Astrocyte (in vitro differentiated cells and primary cell): Measurements from ENCODE around the gene PSENEN. TPM values are rescaled to one million over a fixed set of nuclear protein-coding genes. Genes with fewer than 3 reads are reported as not detected.
"Not testable (repeated sequence)": the region's sequence is repeated elsewhere in the genome, so short reads cannot be mapped to it uniquely, and the experiment has no call there.

Source experiments
- DNase-seq: peaks from one replicate; pipeline ENCODE4 v3.0.0-alpha.2; 2010; ENCODE audit warnings: low read depth
- FAIRE-seq: peaks from 2 replicates; lab custom pipeline; 2011; peaks lifted over from hg19 to GRCh38; lab: Jason Lieb, UNC
- H2AFZ ChIP-seq: 2 replicates; pipeline ENCODE4 v1.6.0; 2012; ENCODE audit warnings: low read depth, low read length, inconsistent platforms
- H3K27ac ChIP-seq: 2 replicates; pipeline ENCODE4 v1.5.1; 2011; ENCODE audit warnings: low read depth, low read length, inconsistent platforms
- H3K27me3 ChIP-seq: 2 replicates; pipeline ENCODE4 v1.6.0; 2011; ENCODE audit warnings: low read length, inconsistent platforms; ENCODE audit not compliant: insufficient read depth
- H3K36me3 ChIP-seq: 2 replicates; pipeline ENCODE4 v1.5.1; 2011; ENCODE audit warnings: low read length, inconsistent platforms; ENCODE audit not compliant: insufficient read depth
- H3K4me1 ChIP-seq: 2 replicates; pipeline ENCODE4 v1.5.1; 2011; ENCODE audit warnings: low read length, inconsistent platforms; ENCODE audit not compliant: insufficient read depth
- H3K4me2 ChIP-seq: 2 replicates; pipeline ENCODE4 v1.6.0; 2012; ENCODE audit warnings: low read length, inconsistent platforms
- H3K4me3 ChIP-seq: 2 replicates; pipeline ENCODE4 v1.5.1; 2011; ENCODE audit warnings: low read depth, mild to moderate bottlenecking, low read length, inconsistent platforms; ENCODE audit not compliant: insufficient read depth
- H3K79me2 ChIP-seq: 2 replicates; pipeline ENCODE4 v1.6.0; 2012; ENCODE audit warnings: mild to moderate bottlenecking, low read length, inconsistent platforms; ENCODE audit not compliant: insufficient read depth
- H3K9ac ChIP-seq: 2 replicates; pipeline ENCODE4 v1.6.0; 2012; ENCODE audit warnings: mild to moderate bottlenecking, low read length, inconsistent platforms
- H3K9me3 ChIP-seq: 2 replicates; pipeline ENCODE4 v1.5.1; 2012; ENCODE audit warnings: low read depth, mild to moderate bottlenecking, low read length, inconsistent platforms; ENCODE audit not compliant: insufficient read depth
- H4K20me1 ChIP-seq: 2 replicates; pipeline ENCODE4 v1.6.0; 2012; ENCODE audit warnings: low read length, inconsistent platforms; ENCODE audit not compliant: insufficient read depth
- H3K27ac Mint-ChIP-seq: one replicate; pipeline ENCODE4 v1.8.0; 2021; ENCODE audit warnings: mild to moderate bottlenecking, mixed read lengths; ENCODE audit not compliant: unreplicated experiment
- H3K27me3 Mint-ChIP-seq: one replicate; pipeline ENCODE4 v1.8.0; 2021; ENCODE audit warnings: low read depth, mixed read lengths; ENCODE audit not compliant: unreplicated experiment
- H3K36me3 Mint-ChIP-seq: one replicate; pipeline ENCODE4 v1.8.0; 2021; ENCODE audit warnings: low read depth, mixed read lengths; ENCODE audit not compliant: unreplicated experiment
- H3K4me1 Mint-ChIP-seq: one replicate; pipeline ENCODE4 v1.8.0; 2021; ENCODE audit warnings: low read depth, mixed read lengths; ENCODE audit not compliant: unreplicated experiment
- H3K4me3 Mint-ChIP-seq: one replicate; pipeline ENCODE4 v1.8.0; 2021; ENCODE audit warnings: mild to moderate bottlenecking, moderate library complexity, mixed read lengths; ENCODE audit not compliant: unreplicated experiment
- H3K9me3 Mint-ChIP-seq: one replicate; pipeline ENCODE4 v1.8.0; 2021; ENCODE audit warnings: mild to moderate bottlenecking, mixed read lengths; ENCODE audit not compliant: unreplicated experiment
- EZH2 ChIP-seq: IDR thresholded peaks from 2 replicates; pipeline ENCODE4 v1.6.1; 2012; ENCODE audit warnings: mild to moderate bottlenecking, low read length, inconsistent platforms; ENCODE audit not compliant: insufficient read depth
- total RNA-seq: library from RNA; stranded (reverse); gene quantifications from 2 replicates; pipeline ENCODE4 v1.2.1, GENCODE V29; 2021
- TF ChIP-seq, protein P1 (sequence below): IDR thresholded peaks from 2 replicates; pipeline ENCODE4 v1.5.1; 2011; ENCODE audit warnings: low read depth, mild to moderate bottlenecking, inconsistent platforms, low read length, moderate library complexity; ENCODE audit not compliant: insufficient read depth

Gene PSENEN
- total RNA-seq, 1 donor from 2014 or later, result 100 TPM

DNA sequence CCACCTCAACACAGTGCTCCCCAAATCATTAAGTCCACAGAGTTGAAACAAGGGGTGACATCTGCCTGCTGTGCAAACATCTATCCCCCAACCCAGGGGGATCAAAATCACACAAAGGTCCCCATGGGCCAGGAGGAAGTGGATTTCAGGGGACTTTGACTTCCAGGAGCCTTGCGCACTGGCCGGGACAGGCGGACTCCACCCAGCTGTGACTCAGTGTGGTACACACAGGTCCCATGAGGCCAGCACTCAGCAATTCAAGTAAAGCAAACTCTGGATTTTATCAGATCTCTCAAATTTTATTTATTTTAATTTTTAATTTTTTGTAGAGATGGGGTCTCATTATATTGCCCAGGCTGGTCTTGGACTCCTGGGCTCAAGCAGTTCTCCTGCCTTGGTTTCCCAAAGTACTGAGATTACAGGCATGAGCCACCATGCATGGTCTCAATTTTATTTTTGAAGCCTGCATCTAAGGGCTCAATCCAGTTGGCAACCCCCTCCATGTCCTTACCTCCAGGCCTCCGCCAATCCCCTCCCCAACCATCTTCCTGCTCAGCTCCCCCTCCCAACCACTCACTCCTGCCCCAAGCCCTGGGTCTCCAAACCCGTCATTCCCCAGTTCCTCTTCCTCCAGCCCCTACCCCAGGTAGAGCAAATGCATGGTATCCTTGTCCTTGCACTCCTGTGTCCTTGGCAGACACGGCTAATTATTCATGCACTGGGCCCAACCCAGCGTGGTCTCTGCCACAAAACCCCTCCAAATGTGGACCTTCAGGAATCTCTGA lies 48.1 kb downstream of the PSENEN start:
- no peaks in the 10 kb centered on the region for H3K4me1 ChIP-seq
- H3K4me3 ChIP-seq, result no peak overlapping the region
- no peaks in the 10 kb centered on the region for H3K36me3 ChIP-seq
- H3K27ac ChIP-seq, result no peak overlapping the region
- Mint-ChIP-seq H3K4me3 (no peak overlapping the region), H3K4me1 (no peaks in the 10 kb centered on the region), H3K27me3 (peaks cover 42% of the 10 kb centered on the region), H3K36me3 (no peaks in the 10 kb centered on the region), H3K27ac (no peak overlapping the region), H3K9me3 (no peaks in the 10 kb centered on the region)
- no peaks in the 10 kb centered on the region for H3K79me2 ChIP-seq
- no peak overlapping the region for H3K9ac ChIP-seq
- H3K9me3 ChIP-seq, result no peaks in the 10 kb centered on the region
- H2AFZ ChIP-seq, result no peak overlapping the region
- H4K20me1 ChIP-seq, result no peaks in the 10 kb centered on the region
- TF ChIP-seq, protein P1, sequence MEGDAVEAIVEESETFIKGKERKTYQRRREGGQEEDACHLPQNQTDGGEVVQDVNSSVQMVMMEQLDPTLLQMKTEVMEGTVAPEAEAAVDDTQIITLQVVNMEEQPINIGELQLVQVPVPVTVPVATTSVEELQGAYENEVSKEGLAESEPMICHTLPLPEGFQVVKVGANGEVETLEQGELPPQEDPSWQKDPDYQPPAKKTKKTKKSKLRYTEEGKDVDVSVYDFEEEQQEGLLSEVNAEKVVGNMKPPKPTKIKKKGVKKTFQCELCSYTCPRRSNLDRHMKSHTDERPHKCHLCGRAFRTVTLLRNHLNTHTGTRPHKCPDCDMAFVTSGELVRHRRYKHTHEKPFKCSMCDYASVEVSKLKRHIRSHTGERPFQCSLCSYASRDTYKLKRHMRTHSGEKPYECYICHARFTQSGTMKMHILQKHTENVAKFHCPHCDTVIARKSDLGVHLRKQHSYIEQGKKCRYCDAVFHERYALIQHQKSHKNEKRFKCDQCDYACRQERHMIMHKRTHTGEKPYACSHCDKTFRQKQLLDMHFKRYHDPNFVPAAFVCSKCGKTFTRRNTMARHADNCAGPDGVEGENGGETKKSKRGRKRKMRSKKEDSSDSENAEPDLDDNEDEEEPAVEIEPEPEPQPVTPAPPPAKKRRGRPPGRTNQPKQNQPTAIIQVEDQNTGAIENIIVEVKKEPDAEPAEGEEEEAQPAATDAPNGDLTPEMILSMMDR, result no peak
- no peak for TF ChIP-seq EZH2
- H3K27me3 ChIP-seq, result peaks cover 17% of the 10 kb centered on the region
- no peak overlapping the region for H3K4me2 ChIP-seq
- FAIRE-seq (no peak), DNase-seq (no peak)

DNA sequence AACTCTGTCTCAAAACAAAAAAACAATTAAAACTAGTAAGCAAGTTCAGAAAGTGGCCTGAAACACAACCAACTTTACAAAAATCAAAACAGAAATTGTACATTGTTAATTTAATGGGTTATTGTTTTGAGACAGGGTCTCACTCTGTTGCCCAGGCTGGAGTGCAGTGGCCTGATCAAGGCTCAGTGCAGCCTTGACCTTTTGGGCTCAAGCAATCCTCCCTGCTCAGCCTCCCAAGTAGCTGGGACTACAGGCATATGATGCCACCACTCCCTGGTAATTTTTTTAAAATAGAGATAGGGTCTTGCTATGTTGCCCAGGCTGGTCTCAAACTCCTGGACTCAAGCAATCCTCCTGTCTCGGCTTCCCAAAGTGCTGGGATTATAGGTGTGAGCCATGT lies 50.1 kb downstream of the PSENEN start:
- H3K36me3 Mint-ChIP-seq, H3K4me3 ChIP-seq, FAIRE-seq, H3K9me3 Mint-ChIP-seq, H3K4me3 Mint-ChIP-seq, H3K9me3 ChIP-seq, H3K79me2 ChIP-seq, H3K4me2 ChIP-seq, DNase-seq, H4K20me1 ChIP-seq, H3K36me3 ChIP-seq, H3K27ac Mint-ChIP-seq, H3K9ac ChIP-seq, H3K4me1 Mint-ChIP-seq, H3K27ac ChIP-seq, H2AFZ ChIP-seq, H3K4me1 ChIP-seq: not testable (repeated sequence)
- H3K27me3 Mint-ChIP-seq, result peaks cover 47% of the 10 kb centered on the region
- peaks cover 17% of the 10 kb centered on the region for H3K27me3 ChIP-seq

Other genes starting within 250 kb of the PSENEN start
- gene DMKN, start 232.0 kb upstream of the PSENEN start, total RNA-seq, result 50.7 and 56.9 TPM in 2 replicates
- 0.18 and 0.38 TPM in 2 replicates for gene SBSN, start 217.3 kb upstream of the PSENEN start, total RNA-seq
- not detected in 2 replicates for gene GAPDHS, start 212.2 kb upstream of the PSENEN start, total RNA-seq
- gene TMEM147, start 200.0 kb upstream of the PSENEN start, total RNA-seq, result 68.2 and 69.3 TPM in 2 replicates
- gene ATP4A, start 182.0 kb upstream of the PSENEN start, total RNA-seq, result not detected in 2 replicates
- gene PMIS2, start 159.5 kb upstream of the PSENEN start, total RNA-seq, result not detected in 2 replicates
- 5.3 and 6.0 TPM in 2 replicates for gene HAUS5, start 132.9 kb upstream of the PSENEN start, total RNA-seq
- gene RBM42, start 116.6 kb upstream of the PSENEN start, total RNA-seq, result 102 and 106 TPM in 2 replicates
- 0.45 TPM in 1 of 2 replicates, not detected in the other for gene ETV2, start 103.9 kb upstream of the PSENEN start, total RNA-seq
- gene COX6B1, start 97.3 kb upstream of the PSENEN start, total RNA-seq, result 326 and 344 TPM in 2 replicates
- 0.18 TPM in 1 of 2 replicates, not detected in the other for gene UPK1A, start 79.1 kb upstream of the PSENEN start, total RNA-seq
- gene ZBTB32, start 41.1 kb upstream of the PSENEN start, total RNA-seq, result not detected in 2 replicates
- 28.7 and 29.0 TPM in 2 replicates for gene KMT2B, start 27.6 kb upstream of the PSENEN start, total RNA-seq
- gene IGFLR1, start 3.2 kb upstream of the PSENEN start, total RNA-seq, result 2.0 and 2.4 TPM in 2 replicates
- 15.7 and 16.6 TPM in 2 replicates for gene U2AF1L4, start 233 bp upstream of the PSENEN start, total RNA-seq
- gene LIN37, start 2.9 kb downstream of the PSENEN start, total RNA-seq, result 12.7 and 15.6 TPM in 2 replicates
- gene HSPB6, start 11.4 kb downstream of the PSENEN start, total RNA-seq, result 1.2 and 1.9 TPM in 2 replicates
- gene PROSER3, start 12.5 kb downstream of the PSENEN start, total RNA-seq, result 32.9 and 35.6 TPM in 2 replicates
- 5.5 and 6.8 TPM in 2 replicates for gene ARHGAP33, start 29.9 kb downstream of the PSENEN start, total RNA-seq
- gene PRODH2, start 67.2 kb downstream of the PSENEN start, total RNA-seq, result not detected in 2 replicates
- not detected in 2 replicates for gene NPHS1, start 106.9 kb downstream of the PSENEN start, total RNA-seq
- gene KIRREL2, start 111.3 kb downstream of the PSENEN start, total RNA-seq, result 0.12 and 0.18 TPM in 2 replicates
- gene APLP1, start 122.9 kb downstream of the PSENEN start, total RNA-seq, result 66.0 and 69.4 TPM in 2 replicates
- 7.0 and 8.4 TPM in 2 replicates for gene NFKBID, start 154.9 kb downstream of the PSENEN start, total RNA-seq
- gene HCST, start 156.9 kb downstream of the PSENEN start, total RNA-seq, result 1.8 and 2.1 TPM in 2 replicates
- not detected in 2 replicates for gene TYROBP, start 162.6 kb downstream of the PSENEN start, total RNA-seq
- gene LRFN3, start 190.7 kb downstream of the PSENEN start, total RNA-seq, result 15.1 and 15.3 TPM in 2 replicates
- gene SDHAF1, start 249.5 kb downstream of the PSENEN start, total RNA-seq, result 8.8 and 10.9 TPM in 2 replicates